H1 (cell line): ENCODE measurements around the gene ASCL5. TPM values are rescaled to one million over a fixed set of nuclear protein-coding genes. Genes with fewer than 3 reads are reported as not detected.

Source experiments
- CTCF ChIA-PET: fragments of 300-600 bp; sonication (Branson Sonifier 250); formaldehyde crosslinking; loops from one replicate; lab custom pipeline; 2021; ENCODE audit not compliant: partially characterized antibody; lab: Charles Lee
- POLR2A ChIA-PET: fragments of 300-600 bp; sonication (Branson Sonifier 250); formaldehyde crosslinking; loops from one replicate; lab custom pipeline; 2021; ENCODE audit warnings: inconsistent platforms; ENCODE audit not compliant: partially characterized antibody; lab: Charles Lee
- DNase-seq, 2 experiments: peaks; one replicate each; pipeline versions ENCODE4 v3.0.0 to v3.0.0-alpha.2; 2010 to 2022; ENCODE audit warnings: low spot score in 2 of 2, low read depth in 1 of 2, mixed read lengths in 1 of 2
- FAIRE-seq: peaks from 2 replicates; lab custom pipeline; 2011; peaks lifted over from hg19 to GRCh38; lab: Jason Lieb, UNC
- H2AFZ ChIP-seq: 2 replicates; pipeline ENCODE4 v1.8.1; 2012; ENCODE audit warnings: low read length, inconsistent platforms
- H2AK5ac ChIP-seq: 2 replicates; pipeline ENCODE4 v1.6.1; 2013; ENCODE audit warnings: low read depth, low read length
- H2BK120ac ChIP-seq: replicated peaks from 2 replicates; pipeline ENCODE3; 2013; ENCODE audit warnings: low read depth, low read length, inconsistent platforms
- H2BK12ac ChIP-seq: 2 replicates; pipeline ENCODE4 v1.6.1; 2013; ENCODE audit warnings: low read depth, low read length
- H2BK15ac ChIP-seq: 2 replicates; pipeline ENCODE4 v1.6.1; 2013; ENCODE audit warnings: low read length
- H2BK20ac ChIP-seq: 2 replicates; pipeline ENCODE4 v1.6.1; 2013; ENCODE audit warnings: low read length
- H2BK5ac ChIP-seq: 2 replicates; pipeline ENCODE4 v1.6.1; 2013; ENCODE audit warnings: low read depth, low read length
- H3K14ac ChIP-seq: 2 replicates; pipeline ENCODE4 v1.6.1; 2013; ENCODE audit warnings: inconsistent platforms; ENCODE audit not compliant: insufficient read length
- H3K18ac ChIP-seq: 2 replicates; pipeline ENCODE4 v1.6.1; 2013; ENCODE audit warnings: low read length; ENCODE audit errors: extremely low read depth
- H3K23ac ChIP-seq: 2 replicates; pipeline ENCODE4 v1.6.1; 2013; ENCODE audit warnings: inconsistent platforms; ENCODE audit not compliant: insufficient read length
- H3K23me2 ChIP-seq: 2 replicates; pipeline ENCODE4 v1.6.1; 2013; ENCODE audit warnings: low read depth, low read length
- H3K27ac ChIP-seq: 2 replicates; pipeline ENCODE4 v1.6.1; 2011; ENCODE audit warnings: low read depth, low read length, inconsistent platforms
- H3K27me3 ChIP-seq, 4 experiments: replicated peaks in 1 of 4; 1 replicate in 1 of 4; 2 replicates in 3 of 4; pipeline versions ENCODE4 v1.6.1 to v1.8.1; 2011 to 2013; ENCODE audit warnings: low read length in 3 of 4, mild to moderate bottlenecking in 3 of 4, inconsistent platforms in 2 of 4, mixed read lengths in 2 of 4, moderate library complexity in 1 of 4; ENCODE audit not compliant: control insufficient read depth in 3 of 4, insufficient read depth in 3 of 4; ENCODE audit errors: extremely low read depth in 1 of 4
- H3K36me3 ChIP-seq, 4 experiments: 2 replicates each; pipeline versions ENCODE4 v1.6.1 to v1.8.1; 2011 to 2013; ENCODE audit warnings: mild to moderate bottlenecking in 4 of 4, low read length in 3 of 4, moderate library complexity in 2 of 4, control low read depth in 1 of 4, inconsistent platforms in 1 of 4; ENCODE audit not compliant: insufficient read depth in 4 of 4, control insufficient read depth in 2 of 4
- H3K4ac ChIP-seq: replicated peaks from 2 replicates; pipeline ENCODE3; 2013; ENCODE audit warnings: low read length, low read depth, mixed read lengths, inconsistent platforms; ENCODE audit not compliant: insufficient read length
- H3K4me1 ChIP-seq, 4 experiments: replicated peaks in 1 of 4; 1 replicate in 1 of 4; 2 replicates in 3 of 4; pipeline versions ENCODE4 v1.6.1 to v1.8.1; 2011 to 2013; ENCODE audit warnings: low read length in 3 of 4, inconsistent platforms in 2 of 4, mixed read lengths in 1 of 4; ENCODE audit not compliant: insufficient read depth in 4 of 4, control insufficient read depth in 3 of 4
- H3K4me2 ChIP-seq, 2 experiments: 2 replicates each; pipeline versions ENCODE4 v1.6.1 to v1.8.1; 2011 to 2013; ENCODE audit warnings: low read depth in 2 of 2, low read length in 2 of 2, control low read depth in 1 of 2, inconsistent platforms in 1 of 2, mild to moderate bottlenecking in 1 of 2; ENCODE audit not compliant: insufficient read depth in 1 of 2
- H3K4me3 ChIP-seq, 4 experiments: fragments of 200-600, 300-600 bp in 1 of 4; sonication (generic), shearing (Covaris generic), sonication (Bioruptor Twin) in 1 of 4; 2 replicates each; pipeline versions ENCODE4 v1.5.1 to v1.8.1; 2011 to 2016; ENCODE audit warnings: low read length in 4 of 4, low read depth in 3 of 4, control low read depth in 2 of 4, inconsistent platforms in 2 of 4, mild to moderate bottlenecking in 2 of 4, mixed read lengths in 1 of 4, moderate library complexity in 1 of 4; ENCODE audit not compliant: insufficient read depth in 2 of 4; ENCODE audit errors: extremely low read depth in 1 of 4
- H3K56ac ChIP-seq: replicated peaks from 2 replicates; pipeline ENCODE3; 2013; ENCODE audit warnings: low read depth, mild to moderate bottlenecking, mixed read lengths, low read length, inconsistent platforms; ENCODE audit not compliant: insufficient read length
- H3K79me1 ChIP-seq: 2 replicates; pipeline ENCODE4 v1.6.1; 2013; ENCODE audit warnings: low read depth, low read length, control low read depth
- H3K79me2 ChIP-seq, 2 experiments: 2 replicates each; pipeline versions ENCODE4 v1.6.1 to v1.8.1; 2012 to 2013; ENCODE audit warnings: low read length in 2 of 2, mild to moderate bottlenecking in 2 of 2, inconsistent platforms in 1 of 2; ENCODE audit not compliant: insufficient read depth in 2 of 2, control insufficient read depth in 1 of 2
- H3K9ac ChIP-seq, 4 experiments: replicated peaks in 1 of 4; 1 replicate in 1 of 4; 2 replicates in 3 of 4; pipeline versions ENCODE4 v1.6.1 to v1.8.1; 2011 to 2013; ENCODE audit warnings: low read depth in 3 of 4, low read length in 3 of 4, control low read depth in 2 of 4, mild to moderate bottlenecking in 2 of 4, moderate library complexity in 2 of 4, inconsistent platforms in 1 of 4; ENCODE audit errors: extremely low read depth in 1 of 4
- H3K9me3 ChIP-seq, 2 experiments: 2 replicates each; pipeline versions ENCODE4 v1.6.1 to v1.8.1; 2012 to 2013; ENCODE audit warnings: mild to moderate bottlenecking in 2 of 2, moderate library complexity in 2 of 2, control low read depth in 1 of 2, inconsistent platforms in 1 of 2, low read depth in 1 of 2, low read length in 1 of 2, mixed read lengths in 1 of 2; ENCODE audit not compliant: insufficient read depth in 2 of 2
- H4K20me1 ChIP-seq, 2 experiments: replicated peaks in 1 of 2; 2 replicates each; pipeline versions ENCODE3 to v1.8.1; 2011 to 2013; ENCODE audit warnings: inconsistent platforms in 2 of 2, low read length in 2 of 2, mild to moderate bottlenecking in 1 of 2; ENCODE audit not compliant: insufficient read depth in 2 of 2, control insufficient read depth in 1 of 2
- H4K5ac ChIP-seq: 2 replicates; pipeline ENCODE4 v1.6.1; 2013; ENCODE audit warnings: low read length, low read depth, mixed read lengths, inconsistent platforms; ENCODE audit not compliant: insufficient read length
- H4K8ac ChIP-seq: 2 replicates; pipeline ENCODE4 v1.8.0; 2013; ENCODE audit warnings: mild to moderate bottlenecking, moderate library complexity, low read length, inconsistent platforms; ENCODE audit not compliant: insufficient read depth; ENCODE audit errors: extremely low read depth
- H4K91ac ChIP-seq: replicated peaks from 2 replicates; pipeline ENCODE3; 2013; ENCODE audit warnings: low read length, mixed read lengths, inconsistent platforms; ENCODE audit not compliant: insufficient read length
- BCL11A ChIP-seq, 2 experiments: IDR thresholded peaks; one replicate each; pipeline ENCODE4 v1.6.1; 2011; ENCODE audit warnings: low read depth in 2 of 2, low read length in 2 of 2, mild to moderate bottlenecking in 2 of 2
- BRCA1 ChIP-seq: IDR thresholded peaks from 2 replicates; pipeline ENCODE4 v1.6.1; 2012; ENCODE audit warnings: low read depth, low read length, improper control_type of control experiment
- CHD2 ChIP-seq: IDR thresholded peaks from 2 replicates; pipeline ENCODE4 v1.6.1; 2012; ENCODE audit warnings: low read length, improper control_type of control experiment
- GABPA ChIP-seq: IDR thresholded peaks from 2 replicates; pipeline ENCODE4 v1.6.1; 2011; ENCODE audit warnings: mild to moderate bottlenecking, low read length, moderate library complexity, borderline replicate concordance; ENCODE audit not compliant: insufficient read depth
- KDM1A ChIP-seq: fragments of 200-600, 300-600 bp; sonication (generic); IDR thresholded peaks from 2 replicates; pipeline ENCODE4 v1.7.1; 2016; ENCODE audit warnings: mild to moderate bottlenecking, low read length, borderline replicate concordance
- RAD21 ChIP-seq, 2 experiments: IDR thresholded peaks in 1 of 2; conservative IDR thresholded peaks in 1 of 2; 2 replicates each; pipeline ENCODE4 v1.6.1; 2011; ENCODE audit warnings: low read depth in 2 of 2, low read length in 2 of 2, improper control_type of control experiment in 1 of 2, inconsistent platforms in 1 of 2, mild to moderate bottlenecking in 1 of 2, moderate library complexity in 1 of 2
- SP1 ChIP-seq: IDR thresholded peaks from 2 replicates; pipeline ENCODE4 v1.6.1; 2011; ENCODE audit warnings: low read depth, low read length
- TBP ChIP-seq: IDR thresholded peaks from 2 replicates; pipeline ENCODE4 v1.6.1; 2011; ENCODE audit warnings: low read depth, low read length, improper control_type of control experiment
- WGBS, 2 experiments: shearing (Covaris generic) in 1 of 2; methylation state at CpG; one replicate each; pipeline versions ENCODE4 v1.1.6 to v1.1.7; 2013 to 2015; ENCODE audit warnings: low lambda C conversion rate in 2 of 2, mixed read lengths in 2 of 2, inconsistent platforms in 1 of 2, low coverage in 1 of 2, missing lambda C conversion rate in 1 of 2; ENCODE audit not compliant: insufficient replicate concordance in 2 of 2, insufficient coverage in 1 of 2, insufficient read length in 1 of 2; ENCODE audit errors: extremely low coverage in 1 of 2, missing lambda C conversion rate in 1 of 2; 5-methylcytosine and 5-hydroxymethylcytosine counted together
- polyA plus RNA-seq, 7 experiments: library from polyadenylated mRNA; depleted of rRNA in 3 of 7; stranded (reverse) in 5 of 7; unstranded in 2 of 7; fragments of >200 nt in 5 of 7; fragments of 200-250 nt in 2 of 7; gene quantifications; 1 replicate in 5 of 7; 2 replicates in 1 of 7; 4 replicates in 1 of 7; pipeline versions ENCODE4 v1.2.1 to v1.2.3, GENCODE V29; 2011 to 2013; ENCODE audit warnings: missing spikeins in 2 of 7, mixed read lengths in 2 of 7
- total RNA-seq: library from RNA; stranded (reverse); fragmentation: NEBNext Ultra II Directional; extraction: Animal tissue kit (Norgen Biotek cat#: 25700); gene quantifications from 2 replicates; pipeline ENCODE4 v1.2.1, GENCODE V29; 2021
- TF ChIP-seq, protein P1 (sequence below): IDR thresholded peaks from 2 replicates; pipeline ENCODE4 v1.6.1; 2012; ENCODE audit warnings: low read length, inconsistent platforms

ASCL5 gene
- total and polyA plus RNA-seq, 2 of the 8 experiments (the other 6 are each of a cell fraction or from before 2014, with no cell fraction given): 0.29 to 0.41 TPM

DNA sequence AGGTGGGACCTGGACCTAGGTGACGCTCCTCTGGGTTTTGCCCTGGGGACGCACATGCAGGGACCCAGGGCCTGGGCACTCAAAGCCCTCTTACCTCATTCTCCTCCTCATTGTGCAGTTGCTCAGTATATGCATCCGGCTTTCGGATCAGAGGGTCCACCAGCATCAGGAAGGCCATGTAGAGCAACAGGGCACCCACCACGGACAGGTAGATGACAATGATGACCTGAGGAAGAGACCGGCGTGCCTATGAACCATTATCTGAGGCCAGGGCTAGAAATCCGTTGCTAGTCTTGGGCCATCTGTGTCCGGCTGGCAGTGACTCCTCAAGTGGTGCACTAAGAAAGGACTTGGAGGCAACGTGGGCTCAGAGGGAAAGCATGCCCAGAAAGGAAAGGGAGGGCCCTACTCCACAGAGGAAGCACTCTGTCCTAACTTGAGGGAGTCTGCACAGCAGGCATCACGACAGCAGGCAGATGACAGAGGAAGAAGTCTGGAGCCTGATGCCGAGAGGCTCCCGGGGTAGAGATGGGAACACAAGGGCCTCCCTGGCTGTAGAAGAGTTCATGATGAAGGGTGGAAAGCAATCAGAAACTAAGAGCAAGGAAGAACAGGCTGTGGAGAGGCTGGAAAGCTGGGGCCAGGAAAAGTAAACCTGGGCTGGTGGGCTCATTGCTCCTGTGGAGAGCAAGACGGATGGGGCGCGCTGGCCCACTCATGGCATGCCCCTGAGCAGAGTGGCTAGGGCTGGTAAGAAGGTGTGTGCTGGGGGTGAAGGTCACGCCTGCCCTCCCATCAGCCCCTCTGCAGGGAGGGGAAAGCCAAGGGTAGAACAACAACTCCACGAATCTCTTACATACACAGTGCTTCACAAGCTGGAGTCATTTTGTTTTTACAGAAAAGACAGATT lies 17.0 kb upstream of the ASCL5 start:
- Histone ChIP-seq H3K4me1 (no peaks in the 10 kb centered on the region), H4K8ac (no peak overlapping the region), H3K9me3 (no peaks in the 10 kb centered on the region), H4K5ac (no peak overlapping the region), H3K4me2 (no peak overlapping the region), H3K14ac (no peak overlapping the region), H3K79me1 (no peaks in the 10 kb centered on the region), H2AFZ (no peak overlapping the region), H3K36me3 (peaks cover 55 to 91% (median 79%) of the 10 kb centered on the region in 4 experiments), H3K27ac (no peak overlapping the region), H4K20me1 (peaks cover 12 to 16% of the 10 kb centered on the region in 2 experiments), H3K23me2 (no peaks in the 10 kb centered on the region), H2BK20ac (no peak overlapping the region), H3K27me3 (no peaks in the 10 kb centered on the region), H3K23ac (no peak overlapping the region), H3K4me3 (no peak overlapping the region), H3K79me2 (no peaks in the 10 kb centered on the region), H2BK12ac (no peak overlapping the region), H2BK120ac (no peak overlapping the region), H3K56ac (no peak overlapping the region), H2AK5ac (no peak overlapping the region), H3K4ac (no peak overlapping the region), H3K9ac (no peak overlapping the region), H2BK15ac (no peak overlapping the region), H4K91ac (no peak overlapping the region), H2BK5ac (no peak overlapping the region; the same call in 1 of the 2 replicates), H3K18ac (no peak overlapping the region)
- DNase-seq (no peak), FAIRE-seq (no peak)
- ChIA-PET CTCF (interaction anchor here (1.0 to 4.1 kb wide), 4 partner anchors 14 to 27 kb away, joined by 3 to 17 read pairs (median 4); partner anchors contain the start of gene ASCL5), POLR2A (interaction anchor here (2.1 kb wide), 1 partner anchor 7 kb away, joined by 5 read pairs; no protein-coding TSS in a partner anchor)
- WGBS, 2 experiments: 93% methylated on average over 18 of the region's 18 CpGs; no CpG with 5 or more reads in 1 of the 2 experiments
- TF ChIP-seq TBP: no peak
- TF ChIP-seq CHD2: no peak
- no peak for TF ChIP-seq GABPA
- TF ChIP-seq, protein P1, sequence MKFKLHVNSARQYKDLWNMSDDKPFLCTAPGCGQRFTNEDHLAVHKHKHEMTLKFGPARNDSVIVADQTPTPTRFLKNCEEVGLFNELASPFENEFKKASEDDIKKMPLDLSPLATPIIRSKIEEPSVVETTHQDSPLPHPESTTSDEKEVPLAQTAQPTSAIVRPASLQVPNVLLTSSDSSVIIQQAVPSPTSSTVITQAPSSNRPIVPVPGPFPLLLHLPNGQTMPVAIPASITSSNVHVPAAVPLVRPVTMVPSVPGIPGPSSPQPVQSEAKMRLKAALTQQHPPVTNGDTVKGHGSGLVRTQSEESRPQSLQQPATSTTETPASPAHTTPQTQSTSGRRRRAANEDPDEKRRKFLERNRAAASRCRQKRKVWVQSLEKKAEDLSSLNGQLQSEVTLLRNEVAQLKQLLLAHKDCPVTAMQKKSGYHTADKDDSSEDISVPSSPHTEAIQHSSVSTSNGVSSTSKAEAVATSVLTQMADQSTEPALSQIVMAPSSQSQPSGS: no peak
- TF ChIP-seq BRCA1: no peak
- no peak for TF ChIP-seq RAD21 (IDR thresholded peaks at IDR 0.05 in 1 of 2, conservative IDR thresholded peaks at IDR 0.05 in 1 of 2; ENCODE audit: low read depth in 2 of 2, low read length in 2 of 2)
- TF ChIP-seq BCL11A (IDR thresholded peaks at IDR 0.05; ENCODE audit: low read depth in 2 of 2, low read length in 2 of 2): no peak
- TF ChIP-seq SP1: no peak
- no peak for TF ChIP-seq KDM1A
